Mesenteric fat pad (tissue), 1 donor: ENCODE measurements around the gene SPEG. TPM values are rescaled to one million over a fixed set of nuclear protein-coding genes. Genes with fewer than 3 reads are reported as not detected.

Source experiments
- DNase-seq: peaks from one replicate; pipeline ENCODE4 v3.0.0-alpha.2; 2020; ENCODE audit warnings: low spot score
- total RNA-seq: library from RNA; stranded (reverse); fragmentation: NEBNext Ultra II Directional; extraction: Animal tissue kit (Norgen Biotek cat#: 25700); gene quantifications from one replicate; pipeline ENCODE4 v1.2.1, GENCODE V29; 2021
- donor health status: DM: yes; HTN: yes; CAD: no.

Gene SPEG
- total RNA-seq, 1 donor from 2014 or later = 4.7 TPM

DNA sequence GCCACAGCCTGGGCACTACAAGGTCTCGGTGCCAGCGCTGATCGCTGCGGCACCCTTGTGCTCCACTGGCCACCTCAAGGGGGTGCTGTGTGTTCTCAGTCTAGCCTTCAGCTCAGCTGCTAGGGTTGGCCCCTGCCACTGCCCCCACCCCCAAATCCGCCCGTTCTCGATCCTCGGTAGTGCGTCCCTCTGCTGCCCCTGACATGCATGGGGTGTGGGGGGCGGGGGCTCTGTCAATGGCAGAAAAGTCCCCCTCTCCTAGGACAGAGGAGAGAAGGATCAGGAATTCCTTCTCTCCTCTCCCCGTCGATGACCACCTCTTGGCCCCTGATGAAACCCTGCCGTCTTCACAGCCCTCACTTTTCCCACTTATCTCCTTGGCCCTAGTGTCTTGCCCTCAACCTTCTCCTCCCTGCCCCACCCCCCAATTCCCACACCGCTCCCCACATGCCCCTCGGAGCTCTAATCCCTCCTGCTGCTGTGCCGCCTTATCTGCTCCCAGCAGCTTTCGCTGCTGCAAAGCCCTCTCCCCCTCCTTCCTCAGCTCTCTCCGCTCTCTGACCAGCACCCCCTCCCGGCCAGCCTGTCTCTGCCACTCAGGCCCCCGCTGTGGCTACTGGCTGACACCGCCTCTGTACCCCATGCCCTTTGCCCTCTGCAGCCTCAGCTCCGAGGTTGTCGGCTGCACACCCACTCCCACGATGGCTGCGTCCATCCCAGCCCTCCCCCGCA, 75.3 kb downstream of the SPEG start:
- DNase-seq = no peak

DNA sequence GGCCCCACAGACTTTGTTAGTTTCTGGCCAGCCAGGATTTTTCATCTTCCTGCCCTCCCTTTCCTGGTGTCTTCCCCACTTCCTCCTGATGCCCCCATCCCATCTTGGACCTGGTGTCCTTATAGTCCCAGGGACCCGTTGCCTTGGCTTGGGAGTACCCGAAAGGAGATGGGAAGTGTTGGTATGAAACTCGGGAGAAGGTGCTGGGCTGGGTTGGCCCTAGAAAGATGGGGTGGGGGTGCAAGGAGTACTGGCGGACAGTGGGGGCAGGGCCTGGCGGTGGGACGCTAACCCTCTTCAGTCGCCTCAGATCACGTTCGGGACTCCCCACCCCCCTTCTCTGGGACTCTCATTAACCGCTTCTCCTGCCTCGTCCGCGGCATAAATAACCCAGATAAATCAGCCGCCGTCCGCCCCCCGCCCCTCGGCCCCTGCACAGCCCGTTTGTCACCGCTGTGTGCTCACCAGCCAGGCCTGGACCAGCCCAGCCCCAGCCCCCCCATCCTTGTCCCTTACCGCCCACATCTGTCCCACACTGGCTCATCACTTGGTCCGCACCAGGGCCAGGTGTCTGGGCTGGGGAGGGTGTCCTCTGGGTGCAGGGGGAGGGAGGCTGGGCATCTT, 76.0 kb downstream of the SPEG start:
- no peak for DNase-seq

DNA sequence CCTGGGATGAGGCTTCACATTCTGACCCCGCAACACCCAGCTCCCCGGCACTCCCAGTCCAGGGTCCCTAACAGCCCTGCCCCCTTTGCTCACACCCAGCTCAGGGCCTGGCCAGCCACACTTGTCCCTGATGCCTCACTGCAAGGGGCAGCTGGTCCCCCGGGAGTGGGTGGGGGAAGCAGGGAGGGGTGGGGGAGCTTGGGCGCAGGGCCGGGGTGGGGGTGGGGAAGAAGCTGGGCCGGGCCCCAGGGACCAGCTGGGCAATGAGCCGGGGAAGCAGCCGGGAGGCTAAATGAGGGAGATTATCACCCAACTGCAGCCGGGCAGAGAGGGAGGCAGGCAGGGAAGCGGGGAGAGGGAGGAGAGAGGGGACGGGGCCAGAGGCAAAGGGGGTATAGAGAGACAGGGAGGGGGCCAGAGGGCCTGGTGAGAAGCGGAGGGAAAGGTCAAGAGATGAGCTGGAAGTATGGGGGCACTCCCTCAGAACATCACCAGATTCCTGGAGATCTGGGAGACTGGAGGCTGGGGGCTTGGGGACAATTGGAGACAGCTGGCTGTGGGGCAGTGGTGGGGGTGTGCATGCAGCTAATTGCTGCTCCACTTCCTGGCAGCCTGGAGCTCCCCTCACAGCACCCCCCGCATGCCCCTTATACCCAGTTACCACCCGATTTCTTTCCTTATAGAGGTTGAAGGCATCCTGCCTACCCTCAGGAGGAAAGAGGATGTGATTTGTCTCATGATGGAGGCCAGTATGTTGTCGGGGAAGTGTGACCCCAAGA, 77.1 kb downstream of the SPEG start:
- no peak for DNase-seq

DNA sequence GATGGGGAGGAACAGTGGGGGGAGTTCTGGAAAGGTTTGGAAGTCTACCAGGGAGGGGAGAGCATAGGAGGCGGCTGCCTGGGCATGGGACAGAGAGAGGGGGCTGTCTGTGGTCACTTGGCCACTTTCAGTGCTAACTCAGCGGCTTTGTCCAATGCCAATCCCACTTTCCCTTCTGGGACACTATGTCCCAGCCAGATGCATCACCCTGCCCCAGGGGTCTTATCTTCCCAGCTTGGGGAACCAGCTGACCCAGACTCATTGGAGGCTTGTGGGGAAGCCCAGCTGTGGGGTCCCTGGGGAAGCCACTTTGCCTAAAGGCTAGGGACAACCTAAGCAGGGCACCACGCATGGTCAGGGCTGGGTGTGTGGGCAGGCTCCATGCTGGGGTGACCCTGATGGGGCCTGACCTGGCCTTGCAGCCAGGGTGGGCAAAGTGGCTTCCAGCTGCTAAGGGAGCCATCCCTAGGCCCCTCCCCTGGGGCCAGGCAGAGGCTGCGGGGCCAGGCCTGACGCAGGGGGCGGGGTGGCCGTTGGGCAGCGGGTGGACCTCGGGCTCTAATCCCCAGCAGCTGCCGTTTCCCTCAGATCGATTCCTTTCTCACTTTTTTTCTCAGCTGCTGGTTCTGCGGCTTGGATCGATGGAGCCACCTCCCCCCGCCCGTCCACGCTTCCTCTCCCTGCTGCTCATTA, 78.0 kb downstream of the SPEG start:
- DNase-seq = no peak

DNA sequence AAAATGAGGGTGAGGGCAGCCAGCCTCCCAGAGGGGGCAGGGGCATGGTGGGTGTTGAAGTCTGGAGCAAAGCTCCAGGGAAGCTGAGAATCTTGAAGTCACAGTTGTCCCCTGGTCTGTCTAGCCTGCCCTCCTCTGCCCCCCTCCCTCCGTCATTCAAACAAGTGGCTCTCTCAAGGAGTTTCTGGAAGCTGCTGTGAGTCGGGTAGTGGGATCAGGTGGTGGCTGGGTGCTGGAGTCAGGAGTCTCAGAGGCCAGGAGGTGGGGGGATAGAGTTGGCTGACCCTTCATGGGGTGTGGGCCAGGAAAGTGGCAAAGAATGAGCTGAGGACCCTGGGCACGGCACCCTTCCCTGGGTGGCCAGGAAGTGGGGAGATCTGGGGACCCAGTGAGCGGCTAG, 79.1 kb downstream of the SPEG start:
- DNase-seq = no peak

DNA sequence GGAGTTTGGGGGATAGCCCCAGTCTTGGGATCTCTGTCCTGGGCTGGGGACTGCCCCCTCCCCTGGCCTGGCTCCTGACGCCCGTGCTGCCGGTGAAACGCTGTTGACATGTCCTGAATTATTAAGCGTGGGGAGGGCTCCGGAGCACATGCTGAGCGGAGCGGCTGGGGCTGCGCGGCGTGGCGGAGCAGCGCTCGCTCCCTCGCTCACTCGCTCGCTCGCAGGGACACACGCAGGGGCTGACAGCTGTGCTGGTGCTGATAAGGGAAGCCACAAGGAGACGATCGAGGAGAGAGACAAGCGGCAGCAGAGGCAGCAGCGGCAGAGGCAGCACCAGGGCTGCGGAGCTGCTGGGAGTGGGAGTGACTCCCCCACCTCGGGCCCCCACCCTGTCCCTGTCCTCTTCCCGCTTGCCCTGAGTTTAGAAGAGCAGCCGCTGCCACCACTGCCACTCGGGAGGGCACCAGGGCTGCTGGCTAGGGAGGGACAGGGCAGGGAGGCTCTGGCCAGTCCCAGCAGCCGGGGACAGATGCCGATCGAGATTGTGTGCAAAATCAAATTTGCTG, 79.6 kb downstream of the SPEG start, which contains the start of gene ASIC4:
TSS of gene ASIC4 (plus strand) at position 287 of the 566 bp plus-strand sequence. CDS start at position 530, 243 bp downstream.
- DNase-seq = no peak

DNA sequence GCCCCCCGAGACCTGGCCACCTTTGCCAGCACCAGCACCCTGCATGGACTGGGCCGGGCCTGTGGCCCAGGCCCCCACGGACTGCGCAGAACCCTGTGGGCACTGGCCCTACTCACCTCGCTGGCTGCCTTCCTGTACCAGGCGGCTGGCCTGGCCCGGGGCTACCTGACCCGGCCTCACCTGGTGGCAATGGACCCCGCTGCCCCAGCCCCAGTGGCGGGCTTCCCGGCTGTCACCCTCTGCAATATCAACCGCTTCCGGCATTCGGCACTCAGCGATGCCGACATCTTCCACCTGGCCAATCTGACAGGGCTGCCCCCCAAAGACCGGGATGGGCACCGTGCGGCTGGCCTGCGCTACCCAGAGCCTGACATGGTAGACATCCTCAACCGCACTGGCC, 80.2 kb downstream of the SPEG start:
- no peak for DNase-seq

DNA sequence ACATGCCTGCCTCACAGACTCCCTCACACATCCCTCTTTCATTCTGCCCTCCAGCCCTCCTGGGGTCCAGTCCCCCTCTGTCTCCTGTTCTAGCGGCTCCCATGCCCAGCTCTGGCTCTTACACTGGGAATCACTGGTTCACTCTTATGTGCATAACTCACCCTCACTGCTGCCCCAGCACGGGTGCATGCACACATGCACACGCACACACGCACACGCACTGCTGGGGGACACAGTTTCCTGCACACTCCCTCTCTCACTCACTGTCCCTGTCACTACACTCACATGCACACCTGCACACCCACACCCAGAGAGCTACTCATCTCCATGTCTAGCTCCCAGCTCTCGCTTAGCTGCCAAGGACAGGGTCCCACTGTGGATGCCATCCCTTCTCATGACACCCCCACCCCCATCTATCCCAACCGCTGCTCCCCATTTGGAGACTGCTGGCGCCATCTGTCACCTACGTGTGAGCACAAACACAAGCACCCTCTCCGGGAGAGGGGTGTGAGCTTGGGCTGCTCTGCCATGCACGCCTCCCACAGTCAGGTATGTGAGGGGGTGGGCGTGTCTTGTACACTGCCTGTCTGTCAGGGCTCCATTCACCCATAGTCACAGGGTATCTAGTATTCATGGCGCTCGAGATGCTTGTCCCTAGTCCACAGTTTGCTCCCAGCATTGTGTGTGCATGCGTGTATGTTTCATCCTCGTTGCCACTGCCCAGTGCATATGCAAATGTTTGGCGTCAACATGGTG, 81.4 kb downstream of the SPEG start:
- DNase-seq = no peak

DNA sequence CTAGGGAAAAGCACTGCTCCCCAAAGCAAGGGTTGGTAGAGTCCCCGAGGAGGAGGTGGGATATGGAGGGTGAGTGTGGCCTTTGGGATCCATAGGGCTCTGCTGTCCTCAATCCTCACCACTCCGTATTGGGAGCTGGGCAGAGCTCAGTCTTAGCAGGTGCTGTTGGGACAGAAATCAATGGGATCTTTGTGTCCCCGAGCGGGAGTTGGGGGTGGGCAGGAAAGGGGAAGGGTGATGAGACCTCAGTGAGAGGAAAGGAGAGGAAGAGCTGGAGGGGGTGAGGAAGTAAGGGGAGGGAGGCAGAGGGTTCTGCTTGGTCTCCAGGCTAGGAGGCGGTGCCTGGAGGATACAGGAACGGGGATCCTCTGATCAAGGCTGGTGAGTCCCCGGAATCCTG, 82.2 kb downstream of the SPEG start:
- DNase-seq = no peak

DNA sequence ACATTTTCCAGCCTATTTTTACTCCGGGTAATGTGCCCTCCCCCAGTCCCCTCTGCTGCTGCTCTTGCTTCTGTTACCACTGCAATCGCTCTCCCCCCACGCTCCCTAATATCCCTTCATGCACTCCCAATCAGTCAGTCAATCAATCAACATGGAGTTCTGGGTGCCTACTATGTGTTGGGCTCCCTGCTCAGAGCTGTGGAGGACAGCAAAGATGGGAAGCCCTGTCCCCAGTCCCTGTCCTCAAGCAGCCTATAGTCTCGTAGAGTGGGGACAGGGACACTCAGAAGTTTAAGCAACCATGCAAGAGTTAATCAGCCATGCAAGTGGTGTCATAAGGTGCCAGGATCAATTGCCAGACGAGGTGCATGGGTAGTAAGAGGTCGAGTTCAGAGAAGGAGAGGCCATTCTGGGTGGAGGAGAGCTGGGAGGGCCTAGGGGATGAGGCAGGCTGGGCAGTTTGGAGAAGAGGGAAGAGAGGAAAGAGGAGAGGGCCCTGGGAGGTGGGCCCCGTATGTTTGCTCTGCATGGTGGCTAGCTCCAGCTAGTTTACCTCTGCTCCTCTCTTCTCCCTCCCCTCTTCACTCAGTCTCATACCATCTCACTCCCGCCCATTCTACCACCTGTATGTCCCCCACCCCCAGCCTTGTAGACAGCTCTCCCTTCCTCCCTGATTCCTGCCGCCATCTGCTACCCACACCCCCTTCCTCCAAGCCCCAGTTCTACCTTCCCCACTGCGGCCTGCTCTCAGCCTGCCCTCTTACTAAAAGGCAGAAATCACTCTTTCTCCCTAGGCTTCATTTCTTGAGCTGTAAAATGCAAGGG, 83.5 kb downstream of the SPEG start:
- DNase-seq = no peak

DNA sequence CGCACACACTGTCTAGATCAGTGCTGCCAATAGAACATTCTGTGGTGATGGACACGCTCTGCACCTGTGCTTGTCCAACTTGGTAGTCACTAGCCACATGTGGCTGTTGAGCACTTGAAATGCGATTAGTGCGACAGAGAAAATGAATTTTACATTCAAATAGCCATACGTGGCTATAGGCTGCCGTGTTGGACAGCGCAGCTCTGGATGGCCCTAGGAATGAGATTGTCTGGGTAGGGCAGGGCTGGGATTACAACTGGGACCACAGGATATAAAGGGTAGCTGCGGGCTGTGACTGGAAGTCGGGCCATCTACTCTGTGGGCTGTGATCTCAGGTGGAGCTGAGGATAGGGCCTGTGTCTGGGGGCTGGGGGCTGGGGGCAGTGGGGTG, 84.9 kb downstream of the SPEG start:
- DNase-seq = no peak

DNA sequence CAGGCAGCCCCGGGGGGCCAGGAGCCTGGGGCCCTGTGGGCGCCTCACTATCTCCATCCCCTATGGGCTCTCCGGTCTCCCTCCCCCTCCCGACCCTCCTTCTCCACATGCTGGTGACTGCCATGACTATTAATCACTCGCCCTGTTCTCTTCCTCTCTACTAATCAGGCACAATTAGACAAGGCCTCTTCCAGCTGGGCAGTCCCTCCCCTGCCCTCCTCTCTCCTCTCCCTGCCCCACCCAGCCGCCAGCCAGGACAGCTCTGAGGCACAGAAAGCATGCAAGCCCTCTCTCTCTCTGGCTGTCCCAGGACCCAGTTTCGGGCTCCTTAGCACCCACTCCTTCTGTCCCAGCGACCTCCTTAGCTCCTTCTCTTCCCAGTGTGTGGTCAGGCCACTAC, 85.4 kb downstream of the SPEG start:
- no peak for DNase-seq

DNA sequence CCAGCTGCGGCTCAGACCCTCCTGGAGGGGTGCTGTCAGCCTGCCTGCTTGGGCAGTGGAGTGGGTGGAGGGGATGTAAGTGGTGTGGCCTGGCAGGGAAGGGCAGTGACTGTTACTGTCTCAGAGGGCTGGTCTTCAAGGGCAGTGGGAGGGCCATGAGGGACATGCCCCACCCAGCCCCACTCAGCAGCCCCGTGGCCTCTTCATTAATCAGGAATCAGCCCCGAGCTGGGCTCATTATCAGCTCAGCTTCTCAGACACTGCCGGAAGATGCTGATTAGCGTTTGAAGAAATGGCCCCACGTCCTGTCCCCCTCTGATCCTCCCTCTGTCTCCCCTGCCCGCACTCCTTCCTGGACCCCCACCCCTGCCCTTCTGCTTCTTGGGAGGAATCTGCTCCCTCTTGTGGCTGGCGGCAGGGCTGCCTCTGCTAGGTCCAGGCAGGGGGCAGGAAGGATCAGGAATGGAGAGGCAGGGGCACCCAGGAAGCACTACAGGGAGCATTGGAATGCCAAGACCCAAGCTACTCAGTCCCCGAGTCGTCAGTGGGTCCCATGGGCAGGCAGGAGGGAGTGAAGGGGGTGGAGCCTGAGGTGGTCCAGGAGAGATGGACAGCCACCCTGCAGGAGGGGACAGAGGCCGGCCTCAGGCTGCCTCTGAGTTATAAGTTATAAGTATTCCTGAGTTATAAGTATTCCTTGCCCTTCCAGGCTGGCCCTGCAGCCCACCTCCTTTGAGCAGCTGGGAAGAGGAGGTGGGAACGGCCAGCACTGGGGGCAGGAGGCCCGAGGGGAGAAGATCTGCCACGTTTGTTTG, 86.6 kb downstream of the SPEG start:
- DNase-seq = no peak

DNA sequence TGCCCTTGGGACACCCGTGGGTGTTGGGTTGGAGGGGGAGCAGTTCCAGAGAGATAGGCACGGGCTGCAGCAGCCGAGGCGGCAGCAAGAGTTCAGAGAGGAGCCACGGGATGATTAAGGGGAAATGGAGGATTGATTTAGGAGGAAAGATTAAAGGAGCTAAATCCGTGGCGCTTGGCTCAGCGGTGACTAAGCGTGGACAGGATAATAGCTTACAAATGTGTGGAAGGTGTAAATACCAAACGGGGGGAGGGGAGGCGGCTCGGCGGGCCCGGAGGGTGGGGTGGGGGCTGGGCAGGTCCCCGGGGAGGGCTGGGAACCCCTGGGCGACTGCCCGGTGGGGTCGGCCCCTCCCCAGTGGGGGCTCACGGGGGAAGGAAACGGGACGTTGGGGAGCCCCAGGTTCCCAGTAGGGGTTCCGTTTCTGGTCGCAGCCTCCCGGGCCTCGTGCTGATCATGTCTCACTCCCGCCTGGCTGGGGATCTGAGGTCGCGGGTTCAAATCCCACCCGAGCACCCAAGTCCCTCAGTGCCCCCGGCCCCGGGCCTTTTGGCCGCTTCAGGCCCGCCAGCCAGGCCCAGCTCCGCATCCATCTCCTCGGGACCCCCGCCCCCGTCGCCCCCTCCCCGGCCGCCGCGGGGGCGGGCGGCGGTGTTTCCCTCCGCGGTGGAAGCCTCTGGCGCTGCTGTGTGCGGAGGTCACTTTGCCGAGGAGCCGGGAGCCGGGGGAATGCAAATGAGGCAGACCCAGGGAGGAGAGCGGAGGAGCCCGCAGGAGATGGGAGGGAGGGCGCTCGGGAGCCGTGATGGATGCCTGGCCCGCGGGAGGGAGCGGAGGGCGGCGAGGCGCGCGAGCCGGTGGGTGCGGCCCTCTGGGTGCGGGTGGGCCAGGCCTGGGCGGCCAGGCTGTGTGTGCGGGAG, 87.7 kb downstream of the SPEG start:
- DNase-seq = no peak

DNA sequence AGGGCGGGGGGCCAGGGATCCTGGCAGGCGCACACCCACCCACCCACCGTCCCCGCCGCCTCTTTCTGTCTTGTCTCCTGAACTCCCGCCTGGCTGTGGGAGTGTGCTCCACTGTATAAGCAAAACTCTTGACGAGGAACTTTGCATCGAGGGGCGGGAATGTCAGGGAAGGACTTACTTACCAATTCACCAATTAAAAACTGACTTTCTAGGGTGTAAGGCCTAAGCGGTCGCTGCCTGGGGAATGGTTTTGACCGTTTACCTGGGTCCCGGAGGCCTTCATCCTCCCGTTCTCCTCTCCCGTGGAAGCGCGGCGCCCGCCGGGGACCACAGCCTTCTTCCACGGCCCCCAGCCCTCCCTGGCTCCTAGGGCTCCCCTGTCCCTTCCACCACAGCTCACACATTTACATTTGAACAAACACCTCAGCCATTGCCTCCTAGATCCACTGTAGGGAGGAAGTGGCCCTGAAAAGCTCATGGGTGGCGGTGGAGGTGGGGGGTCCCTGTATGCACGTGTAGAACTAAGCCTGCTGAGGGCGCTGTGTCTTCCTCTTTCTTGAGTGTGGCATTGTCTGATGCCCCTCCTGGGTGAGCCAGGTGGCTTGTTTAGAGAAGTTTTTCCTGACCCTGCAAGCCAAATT, 88.5 kb downstream of the SPEG start:
- no peak for DNase-seq

DNA sequence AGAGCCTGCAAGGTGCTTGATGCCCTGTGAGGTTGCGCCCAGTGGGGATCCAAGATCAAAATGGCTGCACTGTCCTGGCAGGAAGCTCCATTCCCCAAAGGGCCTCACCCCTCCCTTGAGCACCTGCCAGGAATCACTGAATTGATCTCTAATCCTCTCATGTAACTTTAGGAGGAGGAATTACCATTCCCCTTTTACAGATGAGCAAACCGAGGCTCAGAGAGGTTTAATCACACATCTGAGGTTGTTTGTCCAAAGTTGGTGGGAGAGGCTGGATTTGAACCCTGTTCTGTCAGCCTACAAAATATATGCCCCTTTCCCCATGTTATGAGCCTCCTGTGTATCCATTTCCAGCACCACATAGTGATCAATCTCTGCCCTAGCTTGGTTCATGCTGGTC, 90.2 kb downstream of the SPEG start:
- DNase-seq = no peak

DNA sequence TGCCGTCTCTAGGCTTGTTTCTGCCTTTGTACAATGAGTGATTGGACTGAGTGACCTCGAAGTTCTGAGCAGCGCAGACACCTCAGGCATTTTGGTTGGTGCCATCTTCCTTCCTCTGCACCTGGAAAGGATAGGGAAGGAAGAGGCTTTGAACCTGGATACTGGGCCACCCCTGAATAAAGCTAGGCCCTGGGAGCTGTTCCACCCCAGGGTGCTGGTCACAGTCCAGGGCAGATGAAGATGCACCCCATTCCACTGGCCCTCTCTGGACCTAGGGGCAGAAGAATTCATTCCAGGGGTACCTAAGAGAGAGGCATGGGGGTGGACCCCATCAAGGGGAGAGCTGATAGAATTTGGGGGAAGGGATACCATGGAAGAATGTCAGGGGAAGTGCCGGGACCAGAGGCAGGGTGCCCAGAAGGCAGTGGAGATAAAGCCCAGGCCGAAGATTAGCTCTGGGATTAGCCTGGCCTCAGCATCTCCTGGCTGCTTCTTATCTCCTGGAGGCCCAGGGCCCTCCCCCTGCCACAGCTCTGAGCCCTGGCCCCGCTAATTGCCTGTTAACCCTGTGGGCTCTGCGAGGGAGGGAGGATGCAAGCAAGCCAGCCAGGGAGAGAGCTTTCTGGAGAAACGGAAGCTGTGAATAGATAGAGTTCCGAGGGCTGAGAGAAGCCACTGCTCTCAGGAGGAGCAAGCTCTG, 91.0 kb downstream of the SPEG start:
- no peak for DNase-seq
